Vagina (tissue), 2 donors: ENCODE data around the gene CDH3.

Experiments used
- CTCF ChIP-seq, 3 experiments: fragments of 450-650 bp in 2 of 3; fragments of 200-600 bp in 1 of 3; sonication (generic) in 1 of 3; IDR thresholded peaks; one replicate each; pipeline ENCODE4 v1.5.1; 2017 to 2019; ENCODE audit warnings: antibody characterized with exemption in 3 of 3, mild to moderate bottlenecking in 2 of 3, moderate library complexity in 2 of 3
- POLR2A ChIP-seq, 2 donors: fragments of 450-650 bp; IDR thresholded peaks; one replicate each; pipeline ENCODE4 v1.6.1; 2017; ENCODE audit warnings: antibody characterized with exemption in 2 of 2, mild to moderate bottlenecking in 2 of 2, moderate library complexity in 2 of 2
- POLR2AphosphoS5 ChIP-seq, 2 donors: sonication (generic); formaldehyde crosslinking; IDR thresholded peaks; one replicate each; pipeline ENCODE4 v1.9.0; 2017; ENCODE audit warnings: antibody characterized with exemption in 2 of 2, mild to moderate bottlenecking in 2 of 2, low read depth in 1 of 2; ENCODE audit not compliant: insufficient read depth in 1 of 2

- TF ChIP-seq CTCF (IDR thresholded peaks at IDR 0.05) = no peak
- no peak for TF ChIP-seq POLR2AphosphoS5 (IDR thresholded peaks at IDR 0.05; ENCODE audit: insufficient read depth in 1 of 2, low read depth in 1 of 2)
- no peak for TF ChIP-seq POLR2A (IDR thresholded peaks at IDR 0.05)
These were observed 14.6 kb downstream of the CDH3 start for GRCh38 chr16:68659412-68660358.
